ENCODE measurements around the gene OTOL1. TPM values are rescaled to one million over a fixed set of nuclear protein-coding genes. Genes with fewer than 3 reads are reported as not detected.
"Not testable (repeated sequence)": the region's sequence is repeated elsewhere in the genome, so short reads cannot be mapped to it uniquely, and the experiment has no call there.

OTOL1 gene
- total RNA-seq (2014; rRNA removed; shearing (Covaris generic)) = not detected in 2 replicates

- DNase-seq (ENCODE audit: low read depth) = no peak
These were observed at the start of gene OTOL1 for GRCh38 chr3:161496508-161496907. TSS of gene OTOL1 (plus strand) at chr3:161496808. CDS start at chr3:161496808, 0 bp downstream.

GRCh38 chr3:161449785-161450184 lies 46.8 kb upstream of the OTOL1 start:
- no peak for DNase-seq (ENCODE audit: low read depth)

- DNase-seq (ENCODE audit: low read depth) = no peak
These were observed 44.4 kb upstream of the OTOL1 start for GRCh38 chr3:161452179-161452578.

- no peak for DNase-seq (ENCODE audit: low read depth)
These were observed 42.0 kb upstream of the OTOL1 start for GRCh38 chr3:161454615-161455014.

GRCh38 chr3:161455962-161456361 lies 40.6 kb upstream of the OTOL1 start:
- no peak for DNase-seq (ENCODE audit: low read depth)

GRCh38 chr3:161462138-161462537 lies 34.5 kb upstream of the OTOL1 start:
- DNase-seq (ENCODE audit: low read depth) = no peak

GRCh38 chr3:161471211-161471610 lies 25.4 kb upstream of the OTOL1 start:
- DNase-seq (ENCODE audit: low read depth) = no peak

- no peak for DNase-seq (ENCODE audit: low read depth)
These were observed 22.5 kb upstream of the OTOL1 start for GRCh38 chr3:161474139-161474538.

- DNase-seq (ENCODE audit: low read depth) = no peak
These were observed 21.9 kb upstream of the OTOL1 start for GRCh38 chr3:161474741-161475140.

- DNase-seq (ENCODE audit: low read depth) = no peak
These were observed 21.4 kb upstream of the OTOL1 start for GRCh38 chr3:161475206-161475605.

GRCh38 chr3:161475905-161476304 lies 20.7 kb upstream of the OTOL1 start:
- no peak for DNase-seq (ENCODE audit: low read depth)

- DNase-seq (ENCODE audit: low read depth) = no peak
These were observed 12.4 kb upstream of the OTOL1 start for GRCh38 chr3:161484226-161484625.

GRCh38 chr3:161488284-161488683 lies 8.3 kb upstream of the OTOL1 start:
- not testable (repeated sequence) for DNase-seq (ENCODE audit: low read depth)

- DNase-seq (ENCODE audit: low read depth) = no peak
These were observed 7.2 kb upstream of the OTOL1 start for GRCh38 chr3:161489395-161489794.

GRCh38 chr3:161490845-161491244 lies 5.8 kb upstream of the OTOL1 start:
- DNase-seq (ENCODE audit: low read depth) = not testable (repeated sequence)

GRCh38 chr3:161498259-161498921 lies 1.8 kb downstream of the OTOL1 start:
- DNase-seq (ENCODE audit: low read depth) = no peak

- DNase-seq (ENCODE audit: low read depth) = no peak
These were observed 3.6 kb downstream of the OTOL1 start for GRCh38 chr3:161500068-161500796.

GRCh38 chr3:161503271-161503670 lies 6.7 kb downstream of the OTOL1 start:
- DNase-seq (ENCODE audit: low read depth) = no peak

- no peak for DNase-seq (ENCODE audit: low read depth)
These were observed 12.4 kb downstream of the OTOL1 start for GRCh38 chr3:161508852-161509477.

GRCh38 chr3:161510510-161511260 lies 14.1 kb downstream of the OTOL1 start:
- DNase-seq (ENCODE audit: low read depth) = no peak

GRCh38 chr3:161523916-161524315 lies 27.3 kb downstream of the OTOL1 start:
- no peak for DNase-seq (ENCODE audit: low read depth)

GRCh38 chr3:161531930-161532329 lies 35.3 kb downstream of the OTOL1 start:
- DNase-seq (ENCODE audit: low read depth) = no peak
